Upper lobe of right lung (tissue), 1 donor: ENCODE measurements around the gene ARHGAP6. TPM values are rescaled to one million over a fixed set of nuclear protein-coding genes. Genes with fewer than 3 reads are reported as not detected.

Experiments
- ATAC-seq: fragments of 200-7000 bp; cut with Tn5 transposase; one replicate; pipeline ENCODE4 v1.9.1; 2020; ENCODE audit warnings: mild to moderate bottlenecking, moderate library complexity
- DNase-seq: peaks from one replicate; pipeline ENCODE4 v3.0.0-alpha.2; 2020
- H3K27ac ChIP-seq: fragments of 200-600 bp; one replicate; pipeline ENCODE4 v1.8.0; 2022
- H3K27me3 ChIP-seq: fragments of 200-600 bp; one replicate; pipeline ENCODE4 v1.8.0; 2022; ENCODE audit warnings: mild to moderate bottlenecking
- H3K36me3 ChIP-seq: fragments of 200-600 bp; one replicate; pipeline ENCODE4 v1.8.0; 2022
- H3K4me1 ChIP-seq: fragments of 200-600 bp; one replicate; pipeline ENCODE4 v1.8.0; 2022
- H3K4me3 ChIP-seq: fragments of 200-600 bp; one replicate; pipeline ENCODE4 v1.8.0; 2022; ENCODE audit warnings: mild to moderate bottlenecking
- H3K9me3 ChIP-seq: fragments of 200-600 bp; one replicate; pipeline ENCODE4 v1.8.0; 2022
- CTCF ChIP-seq: fragments of 200-600 bp; IDR thresholded peaks from one replicate; pipeline ENCODE4 v1.8.0; 2022; ENCODE audit warnings: antibody characterized with exemption
- intact Hi-C: fragments of 100-400 bp; cut with DNase I; formaldehyde crosslinking; loops from one replicate; pipeline ENCODE4 v1.11.0; 2022
- total RNA-seq: library from RNA; stranded (reverse); fragmentation: NEBNext Ultra II Directional; extraction: Animal tissue kit (Norgen Biotek cat#: 25700); gene quantifications from one replicate; pipeline ENCODE4 v1.2.1, GENCODE V29; 2021
- donor health status: DM: no; HTN: yes; CAD: no; lungs with severe emphysema.

The ARHGAP6 gene
- total RNA-seq, 1 donor from 2014 or later, result 17.1 TPM

GRCh38 chrX:11264925-11265324 is 400.8 kb downstream of the ARHGAP6 start:
- no peaks in the 10 kb centered on the region for H3K36me3 ChIP-seq
- ATAC-seq (no peak), DNase-seq (no peak)
- no peaks in the 10 kb centered on the region for H3K27me3 ChIP-seq
- no peak for TF ChIP-seq CTCF
- no peaks in the 10 kb centered on the region for H3K9me3 ChIP-seq
- H3K27ac ChIP-seq, result peak overlapping the region; percentile 11
- no peaks in the 10 kb centered on the region for H3K4me1 ChIP-seq
- intact Hi-C loops, result no loop called here
- no peak overlapping the region for H3K4me3 ChIP-seq

- no peaks in the 10 kb centered on the region for H3K4me1 ChIP-seq
- no peaks in the 10 kb centered on the region for H3K9me3 ChIP-seq
Observed at GRCh38 chrX:11261260-11261659, 404.5 kb downstream of the ARHGAP6 start.

GRCh38 chrX:11259437-11259836 is 406.3 kb downstream of the ARHGAP6 start:
- Histone ChIP-seq H3K36me3 (no peaks in the 10 kb centered on the region), H3K4me3 (no peak overlapping the region), H3K4me1 (no peaks in the 10 kb centered on the region), H3K27me3 (no peaks in the 10 kb centered on the region), H3K9me3 (no peaks in the 10 kb centered on the region), H3K27ac (no peak overlapping the region)
- no peak for DNase-seq
- no peak for TF ChIP-seq CTCF
- intact Hi-C loops, result no loop called here
- ATAC-seq, result no peak

More at GRCh38 chrX:11261260-11261659, 404.5 kb downstream of the ARHGAP6 start:
- TF ChIP-seq CTCF, result no peak
- no peaks in the 10 kb centered on the region for H3K36me3 ChIP-seq
- no peak overlapping the region for H3K27ac ChIP-seq
- H3K4me3 ChIP-seq, result no peak overlapping the region
- ATAC-seq (no peak), DNase-seq (no peak)
- no peaks in the 10 kb centered on the region for H3K27me3 ChIP-seq
- intact Hi-C loops, result no loop called here

GRCh38 chrX:11257711-11258110 is 408.0 kb downstream of the ARHGAP6 start:
- H3K9me3 ChIP-seq, result no peaks in the 10 kb centered on the region
- H3K27ac ChIP-seq, result no peak overlapping the region
- no peak for ATAC-seq
- intact Hi-C loops, result no loop called here
- H3K36me3 ChIP-seq, result no peaks in the 10 kb centered on the region
- no peak overlapping the region for H3K4me3 ChIP-seq
- DNase-seq, result no peak
- H3K4me1 ChIP-seq, result no peaks in the 10 kb centered on the region
- TF ChIP-seq CTCF, result no peak
- H3K27me3 ChIP-seq, result no peaks in the 10 kb centered on the region

GRCh38 chrX:11257290-11257689 is 408.4 kb downstream of the ARHGAP6 start:
- ATAC-seq (no peak), DNase-seq (no peak)
- Histone ChIP-seq H3K27me3 (no peaks in the 10 kb centered on the region), H3K9me3 (no peaks in the 10 kb centered on the region), H3K36me3 (no peaks in the 10 kb centered on the region), H3K4me3 (no peak overlapping the region), H3K4me1 (no peaks in the 10 kb centered on the region), H3K27ac (no peak overlapping the region)
- no peak for TF ChIP-seq CTCF
- intact Hi-C loops, result no loop called here

- Histone ChIP-seq H3K36me3 (no peaks in the 10 kb centered on the region), H3K4me1 (no peaks in the 10 kb centered on the region), H3K27me3 (no peaks in the 10 kb centered on the region), H3K27ac (no peak overlapping the region), H3K4me3 (no peak overlapping the region), H3K9me3 (no peaks in the 10 kb centered on the region)
- no peak for TF ChIP-seq CTCF
- no peak for DNase-seq
- intact Hi-C loops, result no loop called here
- no peak for ATAC-seq
Observed at GRCh38 chrX:11254417-11255109, 411.2 kb downstream of the ARHGAP6 start.
